Measurements from ENCODE around the gene PTPRT. TPM values are rescaled to one million over a fixed set of nuclear protein-coding genes. Genes with fewer than 3 reads are reported as not detected.
"Not testable (repeated sequence)": the region's sequence is repeated elsewhere in the genome, so short reads cannot be mapped to it uniquely, and the experiment has no call there.

PTPRT gene
- total and polyA plus RNA-seq, 5 donors, result 0.06 to 0.40 (median 0.20) TPM

GRCh38 chr20:42255821-42256220, 933.9 kb downstream of the PTPRT start:
- no peak for ATAC-seq
- no peaks in the 10 kb centered on the region for H3K27me3 ChIP-seq (ENCODE audit: control insufficient read depth, insufficient read depth)
- H3K9me3 ChIP-seq (ENCODE audit: control insufficient read depth, low read length), result no peaks in the 10 kb centered on the region
- H3K27ac ChIP-seq (ENCODE audit: low read length), result no peak overlapping the region
- intact Hi-C loops (cut with DNase I), result no loop called here
- no peak overlapping the region for H3K4me3 ChIP-seq (ENCODE audit: low read length)
- H3K4me1 ChIP-seq (ENCODE audit: control insufficient read depth, insufficient read depth, low read length), result no peaks in the 10 kb centered on the region
- WGBS, result 73% methylated on average over 3 of the region's 3 CpGs
- DNase-seq, result no peak

DNA sequence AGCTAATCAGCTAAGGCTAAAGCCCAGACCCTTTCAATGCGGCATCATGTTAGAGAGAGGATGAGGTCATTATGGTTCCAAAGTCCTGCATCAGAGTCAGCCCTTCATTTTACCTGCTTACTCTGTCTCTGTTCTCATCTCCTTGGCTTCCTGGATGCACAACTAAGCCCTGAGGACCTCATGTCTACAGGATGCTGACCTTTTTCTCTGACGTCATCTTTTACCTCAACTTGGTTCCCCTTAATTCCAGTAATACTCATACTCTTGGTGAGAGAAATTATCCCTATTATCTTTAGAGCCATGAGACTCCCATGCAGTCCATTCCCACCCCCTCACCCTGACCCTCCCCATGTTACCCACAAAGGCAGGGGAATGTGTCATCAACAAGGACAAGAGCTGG, 935.0 kb downstream of the PTPRT start:
- 87% methylated on average over 2 of the region's 2 CpGs for WGBS
- intact Hi-C loops (cut with DNase I), result no loop called here
- ATAC-seq, result no peak
- Histone ChIP-seq H3K27ac (ENCODE audit: low read length) (no peak overlapping the region), H3K4me1 (ENCODE audit: control insufficient read depth, insufficient read depth, low read length) (no peaks in the 10 kb centered on the region), H3K27me3 (ENCODE audit: control insufficient read depth, insufficient read depth) (no peaks in the 10 kb centered on the region), H3K4me3 (ENCODE audit: low read length) (no peak overlapping the region), H3K9me3 (ENCODE audit: control insufficient read depth, low read length) (no peaks in the 10 kb centered on the region)
- DNase-seq, result no peak

DNA sequence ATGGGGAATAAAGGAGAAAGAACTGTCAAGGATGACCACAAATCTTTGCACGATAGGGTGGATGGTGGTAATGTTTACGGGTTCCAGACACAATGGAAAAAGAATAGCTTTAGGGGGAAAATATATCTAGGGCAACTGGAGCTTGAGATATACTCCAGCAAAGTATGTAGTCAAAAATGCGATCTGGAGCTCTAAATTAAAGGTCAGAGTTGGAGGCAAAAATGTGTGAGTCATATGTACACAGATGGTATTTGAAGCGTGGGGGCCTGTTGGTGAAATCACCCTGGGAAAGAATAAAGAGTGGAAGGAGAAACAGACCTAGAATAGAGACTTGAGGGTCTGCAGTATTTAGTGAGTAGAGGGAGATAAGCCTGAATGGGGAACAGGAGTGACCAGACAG, 937.6 kb downstream of the PTPRT start:
- H3K9me3 ChIP-seq (ENCODE audit: control insufficient read depth, low read length), result no peaks in the 10 kb centered on the region
- ATAC-seq, result no peak
- DNase-seq, result no peak
- no peaks in the 10 kb centered on the region for H3K4me1 ChIP-seq (ENCODE audit: control insufficient read depth, insufficient read depth, low read length)
- no peak overlapping the region for H3K4me3 ChIP-seq (ENCODE audit: low read length)
- H3K27ac ChIP-seq (ENCODE audit: low read length), result no peak overlapping the region
- 66% methylated on average over 4 of the region's 4 CpGs for WGBS
- intact Hi-C loops (cut with DNase I), result no loop called here
- no peaks in the 10 kb centered on the region for H3K27me3 ChIP-seq (ENCODE audit: control insufficient read depth, insufficient read depth)

DNA sequence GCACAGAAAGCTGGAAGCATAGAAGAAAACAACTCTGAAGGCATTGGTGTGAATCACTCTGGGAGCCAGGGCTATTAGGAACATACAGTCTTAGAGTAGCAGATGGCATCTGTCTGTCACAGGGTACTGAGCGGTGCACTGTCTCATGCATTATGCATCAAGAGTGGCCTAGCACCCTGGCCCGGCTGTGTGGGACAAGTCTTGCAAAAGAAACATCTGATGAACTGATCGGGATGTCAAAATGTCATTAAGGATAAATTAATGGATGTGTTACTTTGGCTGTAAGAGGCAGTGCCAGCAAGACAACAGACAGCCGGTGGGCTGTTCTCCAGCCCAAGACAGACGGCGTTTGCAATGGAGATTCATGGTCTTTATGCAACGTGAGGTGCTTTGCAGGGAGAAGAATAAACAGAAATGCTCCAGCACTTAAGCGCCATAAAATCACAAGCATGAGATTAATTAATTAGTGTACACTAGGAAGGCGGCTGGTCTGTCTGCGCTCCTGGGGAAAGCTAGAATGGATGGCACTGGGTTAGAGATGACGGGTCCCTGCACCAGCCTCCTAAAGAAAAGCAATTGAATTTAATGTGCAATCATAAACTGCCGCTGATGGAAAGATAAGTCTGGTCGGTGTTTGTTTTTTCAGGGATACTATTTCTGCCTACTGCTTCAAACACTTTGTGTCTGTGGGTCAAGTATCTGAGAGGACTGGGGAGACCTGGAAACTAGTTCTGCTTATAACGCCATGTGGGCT, 970.9 kb downstream of the PTPRT start:
- intact Hi-C loops (cut with DNase I), result no loop called here
- DNase-seq (peak in 1 of 3 donors; percentile 13), ATAC-seq (no peak)
- Histone ChIP-seq H3K9me3 (ENCODE audit: control insufficient read depth, low read length) (no peaks in the 10 kb centered on the region), H3K27ac (ENCODE audit: low read length) (no peak overlapping the region), H3K27me3 (ENCODE audit: control insufficient read depth, insufficient read depth) (peaks cover 2% of the 10 kb centered on the region), H3K4me1 (ENCODE audit: control insufficient read depth, insufficient read depth, low read length) (no peaks in the 10 kb centered on the region), H3K4me3 (ENCODE audit: low read length) (no peak overlapping the region)
- WGBS, result 67% methylated on average over 14 of the region's 14 CpGs

GRCh38 chr20:42214074-42214473, 975.6 kb downstream of the PTPRT start:
- WGBS, result 65% methylated on average over 2 of the region's 2 CpGs
- Histone ChIP-seq H3K27me3 (ENCODE audit: control insufficient read depth, insufficient read depth) (peaks cover 2% of the 10 kb centered on the region), H3K4me1 (ENCODE audit: control insufficient read depth, insufficient read depth, low read length) (no peaks in the 10 kb centered on the region), H3K4me3 (ENCODE audit: low read length) (no peak overlapping the region), H3K9me3 (ENCODE audit: control insufficient read depth, low read length) (no peaks in the 10 kb centered on the region), H3K27ac (ENCODE audit: low read length) (no peak overlapping the region)
- ATAC-seq, result no peak
- intact Hi-C loops (cut with DNase I), result no loop called here
- DNase-seq, result no peak

DNA sequence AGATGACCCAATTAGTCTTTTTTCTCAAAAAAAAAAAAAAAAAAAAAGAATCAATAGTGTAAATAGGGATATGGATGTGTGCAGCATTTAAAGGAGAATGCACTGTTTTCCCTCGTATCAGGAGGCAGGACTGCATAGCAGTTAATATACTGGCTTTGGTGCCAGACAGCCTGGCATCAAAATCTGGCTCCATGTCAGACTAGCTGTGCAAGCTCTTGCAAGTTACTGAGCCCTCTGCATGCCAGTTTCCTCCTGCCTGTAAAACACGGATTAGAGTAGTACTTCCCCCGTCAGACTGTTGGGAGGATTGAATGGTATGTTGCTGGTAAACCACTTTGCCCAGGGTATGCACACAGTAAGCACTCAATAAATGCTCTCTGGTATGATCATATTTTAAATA, 977.3 kb downstream of the PTPRT start:
- 86% methylated on average over 3 of the region's 3 CpGs for WGBS
- Histone ChIP-seq H3K27me3 (ENCODE audit: control insufficient read depth, insufficient read depth) (no peaks in the 10 kb centered on the region), H3K4me3 (ENCODE audit: low read length) (no peak overlapping the region), H3K9me3 (ENCODE audit: control insufficient read depth, low read length) (no peaks in the 10 kb centered on the region), H3K4me1 (ENCODE audit: control insufficient read depth, insufficient read depth, low read length) (no peaks in the 10 kb centered on the region), H3K27ac (ENCODE audit: low read length) (no peak overlapping the region)
- intact Hi-C loops (cut with DNase I), result no loop called here
- no peak for ATAC-seq
- DNase-seq, result no peak

DNA sequence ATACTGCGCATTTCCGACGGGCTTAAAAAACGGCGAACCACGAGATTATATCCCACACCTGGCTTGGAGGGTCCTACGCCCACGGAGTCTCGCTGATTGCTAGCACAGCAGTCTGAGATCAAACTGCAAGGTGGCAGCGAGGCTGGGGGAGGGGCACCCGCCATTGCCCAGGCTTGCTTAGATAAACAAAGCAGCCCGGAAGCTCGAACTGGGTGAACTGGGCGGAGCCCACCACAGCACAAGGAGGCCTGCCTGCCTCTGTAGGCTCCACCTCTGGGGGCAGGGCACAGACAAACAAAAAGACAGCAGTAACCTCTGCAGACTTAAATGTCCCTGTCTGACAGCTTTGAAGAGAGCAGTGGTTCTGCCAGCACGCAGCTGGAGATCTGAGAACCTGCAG, 983.1 kb downstream of the PTPRT start:
- ATAC-seq; DNase-seq; H3K27me3 ChIP-seq (ENCODE audit: control insufficient read depth, insufficient read depth); H3K27ac ChIP-seq (ENCODE audit: low read length); H3K4me3 ChIP-seq (ENCODE audit: low read length); intact Hi-C loops (cut with DNase I); H3K9me3 ChIP-seq (ENCODE audit: control insufficient read depth, low read length); H3K4me1 ChIP-seq (ENCODE audit: control insufficient read depth, insufficient read depth, low read length): not testable (repeated sequence)
- WGBS, result 57% methylated on average over 12 of the region's 15 CpGs

GRCh38 chr20:42204109-42204660, 985.5 kb downstream of the PTPRT start:
- WGBS, result 55% methylated on average over 9 of the region's 9 CpGs
- no peak for ATAC-seq
- intact Hi-C loops (cut with DNase I), result no loop called here
- H3K4me3 ChIP-seq (ENCODE audit: low read length), result no peak overlapping the region
- H3K4me1 ChIP-seq (ENCODE audit: control insufficient read depth, insufficient read depth, low read length), result no peaks in the 10 kb centered on the region
- no peak for DNase-seq
- no peak overlapping the region for H3K27ac ChIP-seq (ENCODE audit: low read length)
- H3K27me3 ChIP-seq (ENCODE audit: control insufficient read depth, insufficient read depth), result no peaks in the 10 kb centered on the region
- no peaks in the 10 kb centered on the region for H3K9me3 ChIP-seq (ENCODE audit: control insufficient read depth, low read length)

DNA sequence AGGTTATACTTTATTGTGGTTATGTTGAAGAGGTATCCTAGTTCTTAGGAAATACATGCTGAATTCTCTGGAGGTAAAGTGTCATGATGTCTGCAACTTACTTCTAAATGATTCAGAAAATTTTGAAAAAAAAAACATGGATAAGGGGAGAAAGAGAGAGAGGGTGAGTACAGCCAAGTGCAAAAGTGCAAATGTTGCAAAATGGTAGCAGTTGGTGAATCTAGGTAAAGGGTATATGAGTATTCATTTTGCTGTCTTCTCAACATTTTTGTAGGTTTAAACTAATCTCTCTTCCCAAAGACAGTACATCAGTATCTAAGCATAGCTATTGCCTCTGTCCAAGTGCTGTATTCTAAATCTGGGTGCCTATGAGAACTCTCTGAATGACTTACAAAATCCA, 992.1 kb downstream of the PTPRT start:
- intact Hi-C loops (cut with DNase I), result no loop called here
- DNase-seq, result no peak

DNA sequence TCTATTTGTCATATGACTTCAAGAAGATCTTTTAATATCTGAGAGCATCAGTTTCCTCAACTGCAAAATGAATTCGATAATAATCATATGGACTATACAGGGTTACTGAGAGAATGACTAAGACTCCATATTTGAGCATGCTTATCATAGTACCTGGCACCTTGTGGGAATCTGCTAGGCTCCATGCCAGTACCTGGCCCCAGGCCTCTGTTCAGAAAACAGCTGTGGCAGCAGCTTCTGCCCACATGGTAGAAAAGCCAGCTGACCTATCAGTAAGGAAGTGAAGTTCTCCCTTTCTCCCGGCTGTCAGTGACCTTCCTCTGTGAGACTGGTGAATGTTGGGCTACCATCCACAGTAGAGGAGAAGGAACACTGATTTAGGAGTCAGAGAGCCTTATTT, 996.6 kb downstream of the PTPRT start:
- H3K4me3 ChIP-seq (ENCODE audit: low read length), result no peak overlapping the region
- H3K27me3 ChIP-seq (ENCODE audit: control insufficient read depth, insufficient read depth), result no peaks in the 10 kb centered on the region
- DNase-seq (no peak), ATAC-seq (no peak)
- WGBS, result 62% methylated on average over 2 of the region's 2 CpGs
- H3K27ac ChIP-seq (ENCODE audit: low read length), result no peak overlapping the region
- no peaks in the 10 kb centered on the region for H3K4me1 ChIP-seq (ENCODE audit: control insufficient read depth, insufficient read depth, low read length)
- H3K9me3 ChIP-seq (ENCODE audit: control insufficient read depth, low read length), result no peaks in the 10 kb centered on the region
- intact Hi-C loops (cut with DNase I), result no loop called here

More for the DNA sequence above, 992.1 kb downstream of the PTPRT start:
- no peaks in the 10 kb centered on the region for H3K4me1 ChIP-seq (ENCODE audit: control insufficient read depth, insufficient read depth, low read length)
- H3K27ac ChIP-seq (ENCODE audit: low read length), result no peak overlapping the region
- no peaks in the 10 kb centered on the region for H3K9me3 ChIP-seq (ENCODE audit: control insufficient read depth, low read length)
- ATAC-seq, result no peak
- H3K27me3 ChIP-seq (ENCODE audit: control insufficient read depth, insufficient read depth), result no peaks in the 10 kb centered on the region
- no peak overlapping the region for H3K4me3 ChIP-seq (ENCODE audit: low read length)

DNA sequence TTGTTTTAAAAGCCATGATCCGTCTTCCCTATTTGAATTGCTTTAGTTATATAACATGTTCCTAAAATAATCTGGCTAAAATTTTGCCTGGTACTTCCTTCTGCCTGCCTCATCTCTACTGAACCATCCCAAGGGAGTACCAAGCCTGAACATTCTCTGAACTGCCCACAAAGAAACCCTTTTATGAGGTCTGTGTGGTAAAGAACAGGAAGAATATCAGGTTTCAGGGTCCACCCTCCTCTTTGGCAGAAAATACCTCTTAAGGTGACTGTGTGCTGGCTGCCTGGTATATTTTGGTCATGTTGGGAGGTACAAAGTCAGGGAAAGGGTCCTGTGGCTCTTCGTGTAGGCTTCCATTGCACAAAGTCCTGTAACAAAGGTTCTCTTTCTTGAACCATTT, 997.4 kb downstream of the PTPRT start:
- Histone ChIP-seq H3K27me3 (ENCODE audit: control insufficient read depth, insufficient read depth) (no peaks in the 10 kb centered on the region), H3K4me1 (ENCODE audit: control insufficient read depth, insufficient read depth, low read length) (no peaks in the 10 kb centered on the region), H3K9me3 (ENCODE audit: control insufficient read depth, low read length) (no peaks in the 10 kb centered on the region), H3K27ac (ENCODE audit: low read length) (no peak overlapping the region), H3K4me3 (ENCODE audit: low read length) (no peak overlapping the region)
- ATAC-seq (no peak), DNase-seq (no peak)
- intact Hi-C loops (cut with DNase I), result no loop called here
- WGBS, result 46% methylated on average over 2 of the region's 2 CpGs
